ENCODE measurements around the gene PHYHIPL.

PHYHIPL gene

GRCh38 chr10:59176241-59177030, at the start of gene PHYHIPL:
Gene PHYHIPL (plus strand): TSS chr10:59176643. CDS start chr10:59176854, 211 bp downstream.
- DNase-seq, result no peak

- no peak for DNase-seq
Observed at GRCh38 chr10:59126991-59127390, 49.5 kb upstream of the PHYHIPL start.

GRCh38 chr10:59127991-59128390, 48.5 kb upstream of the PHYHIPL start:
- no peak for DNase-seq

GRCh38 chr10:59129867-59130266, 46.6 kb upstream of the PHYHIPL start:
- no peak for DNase-seq

GRCh38 chr10:59131666-59132065, 44.8 kb upstream of the PHYHIPL start:
- no peak for DNase-seq

GRCh38 chr10:59133841-59134593, 42.4 kb upstream of the PHYHIPL start:
- no peak for DNase-seq

GRCh38 chr10:59134785-59135184, 41.7 kb upstream of the PHYHIPL start:
- DNase-seq, result no peak

GRCh38 chr10:59135275-59135674, 41.2 kb upstream of the PHYHIPL start:
- DNase-seq, result no peak

- DNase-seq, result no peak
Observed at GRCh38 chr10:59138052-59138451, 38.4 kb upstream of the PHYHIPL start.

GRCh38 chr10:59143544-59143943, 32.9 kb upstream of the PHYHIPL start:
- no peak for DNase-seq

GRCh38 chr10:59148701-59149100, 27.7 kb upstream of the PHYHIPL start:
- no peak for DNase-seq

- DNase-seq, result no peak
Observed at GRCh38 chr10:59155556-59155955, 20.9 kb upstream of the PHYHIPL start.

GRCh38 chr10:59167512-59167911, 8.9 kb upstream of the PHYHIPL start:
- no peak for DNase-seq

GRCh38 chr10:59172567-59172966, 3.9 kb upstream of the PHYHIPL start:
- no peak for DNase-seq

- no peak for DNase-seq
Observed at GRCh38 chr10:59173414-59173813, 3.0 kb upstream of the PHYHIPL start.

- DNase-seq, result no peak
Observed at GRCh38 chr10:59175538-59176240, 754 bp upstream of the PHYHIPL start.

- DNase-seq, result no peak
Observed at GRCh38 chr10:59177031-59177797, 771 bp downstream of the PHYHIPL start.

- DNase-seq, result no peak
Observed at GRCh38 chr10:59177836-59178235, 1.4 kb downstream of the PHYHIPL start.

GRCh38 chr10:59179068-59179467, 2.6 kb downstream of the PHYHIPL start:
- no peak for DNase-seq

- no peak for DNase-seq
Observed at GRCh38 chr10:59180689-59181270, 4.3 kb downstream of the PHYHIPL start.

GRCh38 chr10:59181668-59182067, 5.2 kb downstream of the PHYHIPL start:
- no peak for DNase-seq

- DNase-seq, result no peak
Observed at GRCh38 chr10:59190332-59190731, 13.9 kb downstream of the PHYHIPL start.

All from CD4-positive, alpha-beta T cell treated with Interleukin-4 for 4 hours (primary cell).